HG02981 (cell line): ENCODE results near the gene CENPP.

Source experiments
- ATAC-seq: cut with Tn5 transposase; IDR thresholded peaks from one replicate; pipeline ENCODE4 v1.9.1; 2021; ENCODE audit warnings: mild to moderate bottlenecking, moderate library complexity; ENCODE audit not compliant: unreplicated experiment

Gene CENPP

DNA sequence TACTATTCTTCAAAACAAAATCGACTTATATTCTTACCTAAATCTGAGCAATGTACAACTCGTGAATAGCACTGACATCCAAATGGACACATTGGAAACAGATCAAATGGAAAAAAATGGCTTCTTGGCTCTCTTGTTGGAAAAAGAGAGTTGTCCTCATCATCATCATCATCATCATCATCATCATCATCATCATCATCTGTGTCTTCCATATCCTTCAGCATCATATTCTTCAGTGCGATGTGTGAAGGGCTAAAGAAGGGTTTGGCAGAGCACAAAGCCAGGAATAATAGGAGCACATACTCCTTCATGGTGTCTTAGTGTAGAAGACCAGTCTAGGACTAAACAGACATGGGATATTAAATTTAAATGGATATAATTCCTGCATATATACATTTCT is 148.8 kb downstream of the CENPP start:
- ATAC-seq, result no peak

GRCh38 chr9:92476962-92477361 is 151.2 kb downstream of the CENPP start:
- ATAC-seq, result peak; percentile 62

- ATAC-seq, result no peak
Measured at GRCh38 chr9:92478783-92479182, 153.0 kb downstream of the CENPP start.

- no peak for ATAC-seq
Measured at GRCh38 chr9:92479346-92479745, 153.6 kb downstream of the CENPP start.

- no peak for ATAC-seq
Measured at GRCh38 chr9:92480291-92480771, 154.6 kb downstream of the CENPP start.

DNA sequence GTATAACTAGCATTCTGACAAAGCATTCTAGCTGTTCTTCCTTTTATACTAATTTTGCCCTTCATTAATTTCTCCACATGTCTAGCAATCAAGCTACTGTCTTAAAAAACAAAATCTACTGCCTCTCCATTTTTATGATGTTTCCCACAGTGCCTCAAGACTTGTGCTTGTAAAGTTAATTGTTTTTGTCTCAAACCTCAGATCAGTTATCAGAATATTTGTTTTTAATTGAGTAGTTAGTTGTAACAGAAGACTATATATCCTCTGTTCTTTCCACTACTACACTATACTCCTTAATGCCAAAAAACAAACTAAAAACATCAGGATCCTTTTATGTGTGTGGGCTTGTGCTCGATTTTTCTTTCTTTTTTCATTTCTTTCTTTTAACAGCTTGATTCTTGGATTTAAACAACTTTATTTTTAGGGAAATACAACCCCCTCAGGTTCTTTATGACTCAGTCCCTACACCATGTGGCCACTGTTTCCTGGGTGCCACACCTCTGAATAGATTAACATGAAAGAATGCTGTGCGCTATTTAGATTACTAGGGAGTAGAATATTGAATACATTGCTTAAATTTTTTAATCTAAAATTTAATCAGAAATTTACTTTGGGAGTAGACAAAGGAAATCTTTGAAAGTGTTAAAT is 155.4 kb downstream of the CENPP start:
- ATAC-seq, result no peak

DNA sequence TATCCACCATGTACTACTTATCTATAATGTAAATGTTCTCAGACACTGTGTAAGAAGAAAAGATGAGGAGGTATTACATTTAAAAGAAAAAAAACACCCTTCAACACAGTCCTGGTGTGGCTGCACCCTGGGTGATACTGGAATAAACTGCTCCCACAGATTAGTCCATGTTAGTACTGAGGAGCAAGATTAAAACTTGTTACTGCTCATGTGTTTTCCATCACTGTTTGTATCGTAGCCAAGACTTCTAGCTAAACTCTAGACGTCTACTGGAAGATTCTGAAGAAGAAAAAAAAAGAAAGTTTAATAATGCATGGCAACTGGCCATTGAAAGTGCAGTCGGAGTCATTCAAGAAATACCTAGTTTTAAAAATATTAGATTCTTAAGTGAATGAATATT is 156.6 kb downstream of the CENPP start, which contains the start of gene ASPN:
Gene ASPN, minus strand, starts transcription at position 178 of the 400 bp plus-strand sequence.
- ATAC-seq, result no peak

GRCh38 chr9:92482805-92483204 is 157.1 kb downstream of the CENPP start:
- ATAC-seq, result no peak

DNA sequence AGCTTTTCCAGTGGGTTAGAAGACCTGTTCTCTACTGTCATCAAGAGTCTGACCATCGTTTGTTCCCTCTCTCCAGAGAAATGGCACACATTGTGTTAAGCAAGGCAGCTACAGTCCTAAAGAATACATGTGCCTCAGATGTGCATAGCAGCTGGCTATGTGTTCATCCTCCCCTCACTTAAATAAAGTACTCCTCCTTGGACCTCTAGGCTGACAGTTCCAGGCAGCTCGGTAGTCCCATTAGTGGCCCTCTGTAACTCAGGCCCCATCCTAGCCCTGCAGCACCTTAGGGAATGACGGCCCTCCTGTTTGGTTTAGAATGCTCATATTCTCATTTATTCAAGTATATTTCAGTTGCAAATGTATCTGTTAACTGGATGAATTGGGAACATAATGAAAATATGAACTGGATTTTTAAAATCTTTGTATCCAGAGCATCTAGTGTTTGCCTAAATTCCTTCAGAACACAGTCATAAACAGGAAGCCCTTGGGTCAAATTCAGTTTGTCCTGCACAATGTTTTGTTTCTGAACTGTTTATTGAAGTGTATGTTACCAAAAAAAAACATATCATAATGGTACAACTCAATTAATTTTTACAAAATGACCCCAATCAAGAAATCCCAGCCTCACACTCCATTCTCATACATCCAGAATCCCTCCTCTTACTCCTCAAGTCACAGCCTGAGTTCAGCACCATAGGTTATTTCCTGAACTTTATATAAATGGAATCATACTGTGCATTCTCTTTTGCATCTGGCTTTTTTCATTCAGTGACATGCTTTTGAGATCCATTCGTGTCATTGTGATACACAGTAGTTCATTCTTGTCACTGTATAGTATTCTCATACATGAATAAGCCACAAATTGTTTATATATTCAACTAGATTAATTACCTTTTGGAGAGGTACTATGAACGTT is 158.1 kb downstream of the CENPP start:
- ATAC-seq, result no peak

DNA sequence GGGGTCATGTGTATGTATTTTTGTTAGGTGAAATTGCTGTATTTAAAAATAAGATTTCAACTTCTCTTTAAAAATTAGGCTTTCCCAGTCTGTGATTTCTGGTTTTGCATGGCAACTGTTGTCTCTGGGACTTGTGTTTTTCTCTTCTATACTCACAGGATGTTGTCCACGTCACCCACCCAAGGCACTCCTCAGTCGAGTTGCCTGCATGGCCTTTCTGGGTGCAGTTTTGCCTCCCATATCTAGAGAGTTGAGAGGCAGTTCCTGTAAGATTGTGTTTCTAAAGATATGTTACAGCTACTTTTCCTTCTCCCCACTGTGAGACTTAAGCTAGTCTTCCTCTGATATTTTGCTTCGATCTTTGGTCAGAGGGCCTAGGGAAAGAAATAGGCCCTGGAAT is 158.8 kb downstream of the CENPP start:
- ATAC-seq, result no peak

DNA sequence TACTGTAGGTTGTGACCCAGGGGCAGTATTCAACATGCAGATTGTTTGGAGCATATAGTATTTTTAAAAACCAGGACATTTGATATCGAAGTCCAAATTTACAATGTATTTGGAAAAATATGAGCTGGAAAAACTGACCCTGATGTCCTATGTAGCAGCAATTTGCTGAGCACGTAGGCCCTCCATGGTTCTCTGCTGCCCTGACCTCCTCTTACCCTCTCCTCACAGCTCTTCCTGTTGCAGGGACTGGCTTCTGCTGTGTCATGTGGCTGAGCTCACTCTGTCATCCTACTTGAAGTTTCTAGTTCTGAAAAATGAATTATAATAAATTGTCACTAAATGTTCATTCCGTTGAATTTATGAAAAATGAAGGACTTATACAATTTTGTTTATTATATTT is 160.6 kb downstream of the CENPP start:
- no peak for ATAC-seq

DNA sequence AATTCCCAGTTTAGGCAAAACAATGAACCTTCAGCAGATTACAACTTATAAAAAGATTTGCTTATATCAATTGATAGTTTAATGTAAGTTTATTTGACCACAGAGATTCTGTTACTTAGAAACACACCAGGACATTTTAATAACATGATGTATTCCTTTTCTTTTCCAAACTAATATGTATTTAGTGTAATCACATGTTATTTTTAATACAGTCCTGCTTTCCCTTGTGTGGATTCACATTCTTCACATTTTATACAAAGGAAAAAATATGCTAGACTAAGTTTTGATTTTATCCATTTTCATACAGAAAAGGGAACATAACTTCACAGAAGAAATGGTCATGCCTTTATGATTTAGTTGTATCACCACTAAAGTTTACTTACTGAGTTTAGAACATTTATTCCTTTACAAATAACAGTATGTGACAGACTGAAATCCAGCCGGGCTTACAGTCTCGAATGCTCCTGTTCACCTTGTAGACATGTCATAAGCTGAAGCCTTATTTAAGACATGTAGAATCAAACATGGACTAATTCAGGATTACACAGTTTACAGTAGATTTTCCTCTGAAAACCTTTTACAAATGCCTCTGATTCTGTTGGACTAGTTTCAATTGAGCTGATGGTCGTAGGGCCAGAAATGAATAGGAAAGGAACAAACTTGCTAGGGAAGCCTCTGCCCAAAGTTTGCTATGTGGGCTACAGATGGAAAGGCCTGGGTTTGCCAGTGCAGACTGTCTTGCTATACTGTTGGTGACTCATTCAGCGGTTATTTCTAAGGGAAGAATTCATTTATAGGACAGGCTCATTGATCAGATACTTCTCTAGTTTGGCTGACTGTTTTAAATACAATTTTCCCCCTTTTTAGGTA is 163.2 kb downstream of the CENPP start:
- ATAC-seq, result no peak

- ATAC-seq, result no peak
Measured at GRCh38 chr9:92492781-92493401, 167.1 kb downstream of the CENPP start.

DNA sequence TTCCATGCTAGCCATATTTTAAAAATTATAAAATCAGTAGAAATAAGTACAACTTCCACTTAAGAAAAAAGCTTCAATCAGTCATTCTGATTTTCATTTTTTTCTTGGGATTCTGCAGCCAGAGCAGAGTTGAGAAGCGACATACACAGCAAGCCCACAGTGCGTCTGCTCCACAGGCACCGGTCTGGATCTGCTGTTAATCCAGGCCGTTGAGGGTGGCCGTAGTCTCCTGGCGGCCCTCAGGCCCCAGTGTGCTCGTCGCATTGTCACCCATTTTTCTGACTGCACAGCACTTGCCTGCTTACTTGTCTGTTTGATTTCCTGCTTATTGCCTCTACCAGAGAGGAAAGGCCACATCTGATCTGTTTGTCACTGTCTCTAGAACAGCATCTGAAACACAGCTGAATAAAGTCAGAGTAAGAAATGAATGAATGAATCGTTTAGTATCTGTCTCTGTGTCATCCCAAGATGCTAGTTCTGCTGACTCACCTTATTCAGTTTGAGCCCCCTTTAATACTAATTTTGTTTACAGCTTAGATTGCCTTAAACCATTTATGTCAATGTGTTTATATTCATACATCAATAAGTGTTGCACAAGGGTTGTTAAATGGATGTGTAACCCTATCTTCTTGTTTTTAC is 168.1 kb downstream of the CENPP start:
- no peak for ATAC-seq

- ATAC-seq, result no peak
Measured at GRCh38 chr9:92494856-92495255, 169.1 kb downstream of the CENPP start.

DNA sequence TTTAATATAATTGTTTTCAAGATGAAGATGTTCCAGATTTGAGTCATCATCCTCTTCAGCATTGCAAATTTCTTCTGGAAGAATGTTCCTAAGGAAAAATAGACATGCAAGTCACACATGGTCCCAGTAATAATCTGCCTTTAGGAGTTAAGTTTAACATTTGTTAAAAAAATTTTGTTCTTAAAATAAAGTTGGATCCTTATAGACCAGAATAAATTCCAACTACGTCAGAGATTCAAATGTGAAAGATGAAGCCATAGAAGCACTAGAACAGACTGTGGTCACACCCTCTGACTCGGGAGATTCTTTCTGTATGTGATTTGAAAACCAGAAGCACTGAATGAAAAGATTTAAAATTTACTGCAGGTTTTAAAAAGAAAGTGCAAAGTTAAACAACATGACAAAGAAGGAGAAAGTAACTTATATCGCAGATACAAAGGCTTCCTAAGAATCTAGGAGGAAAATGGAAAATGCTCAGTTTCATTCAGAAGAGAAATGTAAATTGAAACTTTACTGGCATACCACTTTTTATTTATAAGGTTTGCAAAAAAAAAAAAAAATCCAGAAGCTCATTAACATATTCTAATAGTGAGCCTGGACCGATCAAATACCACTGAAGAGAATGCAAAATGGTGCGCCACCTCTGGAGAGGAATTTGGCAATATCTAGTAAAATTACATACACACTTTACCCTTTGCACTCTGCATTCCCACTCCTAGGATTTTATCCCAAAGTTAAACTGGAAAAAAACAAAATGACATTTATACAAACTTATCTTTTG is 170.8 kb downstream of the CENPP start:
- ATAC-seq, result no peak

DNA sequence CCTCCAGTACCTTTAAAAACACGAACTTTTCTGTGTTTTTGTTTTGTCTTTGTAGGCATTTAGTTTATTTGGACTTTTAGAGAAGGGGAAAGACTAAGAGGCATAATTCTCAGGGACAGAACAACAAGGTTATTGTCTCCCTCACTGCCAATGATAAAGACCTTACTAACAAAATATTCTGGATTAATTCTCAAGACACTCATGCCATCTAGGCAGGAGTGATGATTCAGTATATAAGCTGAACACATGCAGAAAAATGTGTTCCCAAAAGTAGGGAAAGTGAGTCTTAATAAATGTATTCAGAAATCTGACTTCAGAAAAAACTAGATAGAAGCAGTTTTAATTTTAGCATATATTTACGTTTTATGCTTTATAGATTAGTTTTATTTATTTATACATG is 173.9 kb downstream of the CENPP start:
- no peak for ATAC-seq

DNA sequence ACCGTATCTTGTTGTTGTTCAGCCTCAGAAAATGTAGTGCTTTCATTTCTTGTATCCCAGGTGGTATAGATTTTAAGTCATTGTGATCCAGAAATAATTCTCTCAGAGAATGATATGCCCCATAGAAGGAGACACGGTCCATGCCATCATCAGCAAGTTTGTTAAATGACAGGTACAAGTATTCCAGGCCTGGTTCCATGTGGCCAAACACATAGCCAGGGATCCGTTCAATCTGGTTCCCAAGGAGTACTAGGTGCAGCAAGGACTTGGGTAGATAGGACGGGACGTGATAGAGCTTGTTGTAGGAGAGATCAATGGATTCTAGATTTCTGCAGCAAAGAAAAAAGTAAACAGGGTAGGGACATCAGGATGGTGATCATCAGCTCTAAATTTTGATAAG is 175.0 kb downstream of the CENPP start:
- ATAC-seq, result no peak

- no peak for ATAC-seq
Measured at GRCh38 chr9:92501671-92502393, 176.1 kb downstream of the CENPP start.
